Stomach (tissue), 4 donors: ENCODE measurements around the gene ARHGEF12.

Source experiments
- CTCF ChIP-seq, 7 experiments: fragments of 450-650 bp in 4 of 7; fragments of 200-600 bp in 3 of 7; sonication (generic) in 3 of 7; IDR thresholded peaks; one replicate each; pipeline ENCODE4 v1.5.1; 2016 to 2019; ENCODE audit warnings: antibody characterized with exemption in 7 of 7, control low read depth in 2 of 7, mild to moderate bottlenecking in 1 of 7
- EP300 ChIP-seq: sonication (generic); formaldehyde crosslinking; IDR thresholded peaks from one replicate; pipeline ENCODE4 v1.6.1; 2017; ENCODE audit warnings: antibody characterized with exemption
- POLR2A ChIP-seq, 4 donors: fragments of 450-650 bp; IDR thresholded peaks; one replicate each; pipeline ENCODE4 v1.6.1; 2016; ENCODE audit warnings: antibody characterized with exemption in 4 of 4, control low read depth in 2 of 4, mild to moderate bottlenecking in 1 of 4, moderate library complexity in 1 of 4
- POLR2AphosphoS5 ChIP-seq, 3 donors: sonication (generic); formaldehyde crosslinking; IDR thresholded peaks; one replicate each; pipeline ENCODE4 v1.6.1; 2016; ENCODE audit warnings: antibody characterized with exemption in 3 of 3

GRCh38 chr11:120344302-120345004 lies 8.2 kb downstream of the ARHGEF12 start:
- no peak for TF ChIP-seq CTCF (IDR thresholded peaks at IDR 0.05)
- no peak for TF ChIP-seq POLR2A (IDR thresholded peaks at IDR 0.05)
- peak in 1 of 3 donors; percentile 11 for TF ChIP-seq POLR2AphosphoS5 (IDR thresholded peaks at IDR 0.05)
- no peak for TF ChIP-seq EP300
